ENCODE measurements around the gene NANOS2. TPM values are rescaled to one million over a fixed set of nuclear protein-coding genes. Genes with fewer than 3 reads are reported as not detected.

Gene NANOS2
- total and polyA plus RNA-seq, 9 of the 15 experiments (the other 6 are each of a cell fraction or from before 2014, with no cell fraction given): not detected

DNA sequence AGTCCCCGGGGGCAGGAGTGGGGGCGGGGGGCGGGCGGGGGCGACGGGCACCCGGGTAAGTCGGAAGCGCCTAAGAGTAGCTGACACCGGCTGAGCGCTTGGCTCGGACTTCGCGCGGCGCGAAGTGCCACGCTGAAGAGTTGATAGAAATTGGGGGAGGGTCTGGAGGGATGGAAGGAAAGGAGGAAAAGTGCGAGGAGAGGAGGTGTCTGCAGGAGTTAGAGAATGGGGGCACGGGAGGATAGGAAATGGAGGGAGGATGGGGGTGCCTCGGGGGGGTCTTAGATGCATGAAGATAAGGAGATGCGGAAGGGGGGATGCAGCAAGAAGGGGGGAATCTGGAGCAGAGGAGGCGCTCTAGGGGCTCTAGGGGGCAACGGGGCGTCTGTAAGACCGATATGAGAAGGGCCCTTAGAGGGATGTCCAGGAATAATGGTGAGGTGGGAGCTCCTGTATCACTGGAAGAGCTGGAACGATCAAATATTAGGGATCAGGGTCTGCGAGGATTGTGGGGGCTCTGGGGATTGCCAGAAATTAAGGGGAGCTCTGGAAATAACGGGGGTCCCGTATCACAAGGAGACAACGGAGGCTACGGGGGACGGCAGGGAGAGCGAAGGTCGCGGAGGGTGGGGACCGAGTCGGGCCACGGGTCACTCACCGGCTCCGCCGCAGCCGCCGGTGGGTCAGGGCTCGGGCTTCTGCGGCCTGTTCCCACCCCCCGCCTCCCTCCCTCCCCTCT, 12.5 kb downstream of the NANOS2 start, which contains the start of gene MYPOP:
MYPOP (minus strand) TSS at position 702 of the 739 bp plus-strand sequence. CDS start 840 bp downstream, outside the sequence.
- no TSS peak for BruUV-seq (replicated peaks)
- ATAC-seq: no peak
- Histone ChIP-seq H3K9me1 (ENCODE audit: control insufficient read depth, insufficient read depth, low read length) (no peaks in the 10 kb centered on the region), H3K36me3 (ENCODE audit: control insufficient read depth, insufficient read depth, low read length) (peaks cover 29% of the 10 kb centered on the region), H4K20me1 (replicated peaks; ENCODE audit: control insufficient read depth, insufficient read depth, low read length) (no peaks in the 10 kb centered on the region), H3K4me2 (ENCODE audit: insufficient read depth, low read length) (peak within 1 kb of the TSS; percentile 94), H3K9ac (ENCODE audit: insufficient read depth in 1 of 2, low read depth in 2 of 2, low read length in 2 of 2) (peak within 1 kb of the TSS; percentile 75 to 94), H2AFZ (ENCODE audit: low read depth, low read length) (peak within 1 kb of the TSS; percentile 93), H3K4me1 (replicated peaks in 1 of 2; ENCODE audit: control insufficient read depth in 2 of 2, insufficient read depth in 2 of 2, low read length in 2 of 2) (peaks cover 6 to 25% of the 10 kb centered on the region in 2 experiments; a peak in 4 of 5 replicates), H3K27ac (ENCODE audit: extremely low read depth, low read depth, low read length) (peak within 1 kb of the TSS; percentile 66), H3K79me2 (ENCODE audit: control insufficient read depth, insufficient read depth, low read length) (peaks cover 20% of the 10 kb centered on the region), H3K9me3 (replicated peaks; ENCODE audit: control insufficient read depth, insufficient read depth, low read depth, low read length) (no peaks in the 10 kb centered on the region), H3K4me3 (peak within 1 kb of the TSS; percentile 52), H3K27me3 (ENCODE audit: control insufficient read depth in 2 of 2, insufficient read depth in 2 of 2, low read length in 2 of 2) (no peaks in the 10 kb centered on the region)
- WGBS (ENCODE audit: insufficient coverage, low coverage, missing lambda C conversion rate): 2% methylated on average over 14 of the region's 47 CpGs
- ChIA-PET POLR2A (interaction anchor here (0.6 to 2.0 kb wide), 7 partner anchors 8 to 130 kb away, joined by 3 to 12 read pairs (median 4); partner anchors contain the start of genes IRF2BP1 and SYMPK), CTCF (ENCODE audit: low intra/inter-chr PET ratio) (no interaction called here)
- peak in 2 of 4 experiments; percentile 35 to 42 for DNase-seq (ENCODE audit: extremely low read depth in 1 of 4, low spot score in 3 of 4)
- intact Hi-C loops (cut with micrococcal nuclease): loop anchor here (1.0 kb wide), 1 partner anchor 39 kb away; the partner anchor contains the start of gene SYMPK
- in situ Hi-C loops (cut with MboI): no loop called here
- FAIRE-seq: no peak
- TF ChIP-seq FOXK1 (CRISPR knock-in tag; IDR thresholded peaks at IDR 0.05; ENCODE audit: borderline replicate concordance): 0 out of 2 replicates have a peak, but pooled peaks have one; percentile 51
- TF ChIP-seq, protein P1, sequence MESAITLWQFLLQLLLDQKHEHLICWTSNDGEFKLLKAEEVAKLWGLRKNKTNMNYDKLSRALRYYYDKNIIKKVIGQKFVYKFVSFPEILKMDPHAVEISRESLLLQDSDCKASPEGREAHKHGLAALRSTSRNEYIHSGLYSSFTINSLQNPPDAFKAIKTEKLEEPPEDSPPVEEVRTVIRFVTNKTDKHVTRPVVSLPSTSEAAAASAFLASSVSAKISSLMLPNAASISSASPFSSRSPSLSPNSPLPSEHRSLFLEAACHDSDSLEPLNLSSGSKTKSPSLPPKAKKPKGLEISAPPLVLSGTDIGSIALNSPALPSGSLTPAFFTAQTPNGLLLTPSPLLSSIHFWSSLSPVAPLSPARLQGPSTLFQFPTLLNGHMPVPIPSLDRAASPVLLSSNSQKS (CRISPR knock-in tag; IDR thresholded peaks at IDR 0.05): no peak
- TF ChIP-seq NR2C2 (CRISPR knock-in tag; IDR thresholded peaks at IDR 0.05): no peak
- 0 out of 2 replicates have a peak, but pooled peaks have one; percentile 35 for TF ChIP-seq NR2C2 (tag; IDR thresholded peaks at IDR 0.05)
- TF ChIP-seq, protein P2, sequence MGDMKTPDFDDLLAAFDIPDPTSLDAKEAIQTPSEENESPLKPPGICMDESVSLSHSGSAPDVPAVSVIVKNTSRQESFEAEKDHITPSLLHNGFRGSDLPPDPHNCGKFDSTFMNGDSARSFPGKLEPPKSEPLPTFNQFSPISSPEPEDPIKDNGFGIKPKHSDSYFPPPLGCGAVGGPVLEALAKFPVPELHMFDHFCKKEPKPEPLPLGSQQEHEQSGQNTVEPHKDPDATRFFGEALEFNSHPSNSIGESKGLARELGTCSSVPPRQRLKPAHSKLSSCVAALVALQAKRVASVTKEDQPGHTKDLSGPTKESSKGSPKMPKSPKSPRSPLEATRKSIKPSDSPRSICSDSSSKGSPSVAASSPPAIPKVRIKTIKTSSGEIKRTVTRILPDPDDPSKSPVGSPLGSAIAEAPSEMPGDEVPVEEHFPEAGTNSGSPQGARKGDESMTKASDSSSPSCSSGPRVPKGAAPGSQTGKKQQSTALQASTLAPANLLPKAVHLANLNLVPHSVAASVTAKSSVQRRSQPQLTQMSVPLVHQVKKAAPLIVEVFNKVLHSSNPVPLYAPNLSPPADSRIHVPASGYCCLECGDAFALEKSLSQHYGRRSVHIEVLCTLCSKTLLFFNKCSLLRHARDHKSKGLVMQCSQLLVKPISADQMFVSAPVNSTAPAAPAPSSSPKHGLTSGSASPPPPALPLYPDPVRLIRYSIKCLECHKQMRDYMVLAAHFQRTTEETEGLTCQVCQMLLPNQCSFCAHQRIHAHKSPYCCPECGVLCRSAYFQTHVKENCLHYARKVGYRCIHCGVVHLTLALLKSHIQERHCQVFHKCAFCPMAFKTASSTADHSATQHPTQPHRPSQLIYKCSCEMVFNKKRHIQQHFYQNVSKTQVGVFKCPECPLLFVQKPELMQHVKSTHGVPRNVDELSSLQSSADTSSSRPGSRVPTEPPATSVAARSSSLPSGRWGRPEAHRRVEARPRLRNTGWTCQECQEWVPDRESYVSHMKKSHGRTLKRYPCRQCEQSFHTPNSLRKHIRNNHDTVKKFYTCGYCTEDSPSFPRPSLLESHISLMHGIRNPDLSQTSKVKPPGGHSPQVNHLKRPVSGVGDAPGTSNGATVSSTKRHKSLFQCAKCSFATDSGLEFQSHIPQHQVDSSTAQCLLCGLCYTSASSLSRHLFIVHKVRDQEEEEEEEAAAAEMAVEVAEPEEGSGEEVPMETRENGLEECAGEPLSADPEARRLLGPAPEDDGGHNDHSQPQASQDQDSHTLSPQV (IDR thresholded peaks at IDR 0.05): no peak
- TF ChIP-seq, protein P3, sequence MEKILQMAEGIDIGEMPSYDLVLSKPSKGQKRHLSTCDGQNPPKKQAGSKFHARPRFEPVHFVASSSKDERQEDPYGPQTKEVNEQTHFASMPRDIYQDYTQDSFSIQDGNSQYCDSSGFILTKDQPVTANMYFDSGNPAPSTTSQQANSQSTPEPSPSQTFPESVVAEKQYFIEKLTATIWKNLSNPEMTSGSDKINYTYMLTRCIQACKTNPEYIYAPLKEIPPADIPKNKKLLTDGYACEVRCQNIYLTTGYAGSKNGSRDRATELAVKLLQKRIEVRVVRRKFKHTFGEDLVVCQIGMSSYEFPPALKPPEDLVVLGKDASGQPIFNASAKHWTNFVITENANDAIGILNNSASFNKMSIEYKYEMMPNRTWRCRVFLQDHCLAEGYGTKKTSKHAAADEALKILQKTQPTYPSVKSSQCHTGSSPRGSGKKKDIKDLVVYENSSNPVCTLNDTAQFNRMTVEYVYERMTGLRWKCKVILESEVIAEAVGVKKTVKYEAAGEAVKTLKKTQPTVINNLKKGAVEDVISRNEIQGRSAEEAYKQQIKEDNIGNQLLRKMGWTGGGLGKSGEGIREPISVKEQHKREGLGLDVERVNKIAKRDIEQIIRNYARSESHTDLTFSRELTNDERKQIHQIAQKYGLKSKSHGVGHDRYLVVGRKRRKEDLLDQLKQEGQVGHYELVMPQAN (IDR thresholded peaks at IDR 0.05; ENCODE audit: borderline replicate concordance): peak; percentile 34; the same call in 1 of the 2 replicates
- TF ChIP-seq, protein P4, sequence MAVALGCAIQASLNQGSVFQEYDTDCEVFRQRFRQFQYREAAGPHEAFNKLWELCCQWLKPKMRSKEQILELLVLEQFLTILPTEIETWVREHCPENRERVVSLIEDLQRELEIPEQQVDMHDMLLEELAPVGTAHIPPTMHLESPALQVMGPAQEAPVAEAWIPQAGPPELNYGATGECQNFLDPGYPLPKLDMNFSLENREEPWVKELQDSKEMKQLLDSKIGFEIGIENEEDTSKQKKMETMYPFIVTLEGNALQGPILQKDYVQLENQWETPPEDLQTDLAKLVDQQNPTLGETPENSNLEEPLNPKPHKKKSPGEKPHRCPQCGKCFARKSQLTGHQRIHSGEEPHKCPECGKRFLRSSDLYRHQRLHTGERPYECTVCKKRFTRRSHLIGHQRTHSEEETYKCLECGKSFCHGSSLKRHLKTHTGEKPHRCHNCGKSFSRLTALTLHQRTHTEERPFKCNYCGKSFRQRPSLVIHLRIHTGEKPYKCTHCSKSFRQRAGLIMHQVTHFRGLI (CRISPR knock-in tag; IDR thresholded peaks at IDR 0.05): peak; percentile 96; the same call in 1 of the 2 replicates
- TF ChIP-seq CREM (IDR thresholded peaks at IDR 0.05; ENCODE audit: low read depth): no peak

Data from K562 (cell line).